Endodermal cell (in vitro differentiated cells): ENCODE measurements around the gene TRMT44. TPM values are rescaled to one million over a fixed set of nuclear protein-coding genes. Genes with fewer than 3 reads are reported as not detected.
"Not testable (repeated sequence)": the region's sequence is repeated elsewhere in the genome, so short reads cannot be mapped to it uniquely, and the experiment has no call there.

Experiments used
- DNase-seq: peaks from one replicate; pipeline ENCODE4 v3.0.0-alpha.2; 2017
- H3K27ac ChIP-seq: 2 replicates; pipeline ENCODE4 v1.5.1; 2013; ENCODE audit warnings: mild to moderate bottlenecking, low read depth, low read length, moderate library complexity
- H3K27me3 ChIP-seq: 2 replicates; pipeline ENCODE4 v1.6.1; 2013; ENCODE audit warnings: mild to moderate bottlenecking, low read length, moderate library complexity; ENCODE audit not compliant: insufficient read depth, control insufficient read depth, poor library complexity, severe bottlenecking
- H3K36me3 ChIP-seq: 2 replicates; pipeline ENCODE4 v1.7.0; 2013; ENCODE audit warnings: mild to moderate bottlenecking, low read length, moderate library complexity; ENCODE audit not compliant: control insufficient read depth, insufficient read depth
- H3K4me1 ChIP-seq: one replicate; pipeline ENCODE4 v1.7.0; 2013; ENCODE audit warnings: low read length; ENCODE audit not compliant: control insufficient read depth, insufficient read depth
- H3K4me3 ChIP-seq: 2 replicates; pipeline ENCODE4 v1.5.1; 2013; ENCODE audit warnings: mild to moderate bottlenecking, low read length, moderate library complexity
- H3K9ac ChIP-seq: 2 replicates; pipeline ENCODE4 v1.6.1; 2013; ENCODE audit warnings: mild to moderate bottlenecking, low read length, moderate library complexity; ENCODE audit not compliant: poor library complexity, severe bottlenecking; ENCODE audit errors: extremely low read depth
- H3K9me3 ChIP-seq: 2 replicates; pipeline ENCODE4 v1.6.1; 2013; ENCODE audit warnings: mild to moderate bottlenecking, low read length, moderate library complexity; ENCODE audit not compliant: control insufficient read depth
- H3K27ac Mint-ChIP-seq: 2 replicates; pipeline ENCODE4 v1.8.0; 2020; ENCODE audit warnings: mixed read lengths
- H3K27me3 Mint-ChIP-seq: 2 replicates; pipeline ENCODE4 v1.8.0; 2021; ENCODE audit warnings: mild to moderate bottlenecking, mixed read lengths; ENCODE audit not compliant: insufficient read depth
- H3K36me3 Mint-ChIP-seq: 2 replicates; pipeline ENCODE4 v1.8.0; 2020; ENCODE audit warnings: low read depth, mixed read lengths
- H3K4me1 Mint-ChIP-seq: 2 replicates; pipeline ENCODE4 v1.8.0; 2020; ENCODE audit warnings: mixed read lengths
- H3K4me3 Mint-ChIP-seq: 2 replicates; pipeline ENCODE4 v1.8.0; 2020; ENCODE audit warnings: mild to moderate bottlenecking, moderate library complexity, mixed read lengths
- H3K9me3 Mint-ChIP-seq: 2 replicates; pipeline ENCODE4 v1.8.0; 2020; ENCODE audit warnings: mild to moderate bottlenecking, mixed read lengths
- CTCF ChIP-seq: fragments of 200-600 bp; sonication (generic); conservative IDR thresholded peaks from 2 replicates; pipeline ENCODE4 v1.5.0; 2021; ENCODE audit warnings: antibody characterized with exemption, mild to moderate bottlenecking
- WGBS, 2 experiments: methylation state at CpG; one replicate each; pipeline versions ENCODE4 v1.1.5 to v1.1.7; 2013; ENCODE audit warnings: missing lambda C conversion rate in 2 of 2, mixed read lengths in 1 of 2; ENCODE audit not compliant: insufficient coverage in 1 of 2, insufficient read length in 1 of 2; 5-methylcytosine and 5-hydroxymethylcytosine counted together
- total RNA-seq, 2 donors: library from RNA; stranded (reverse); fragmentation: NEBNext Ultra II Directional in 1 of 2; extraction: Animal tissue kit (Norgen Biotek cat#: 25700) in 1 of 2; gene quantifications; 2 replicates in 1 of 2; 3 replicates in 1 of 2; pipeline ENCODE4 v1.2.1, GENCODE V29; 2021

The TRMT44 gene
- total RNA-seq, 2 donors from 2014 or later = 45.9 to 114 TPM

- Histone ChIP-seq H3K27me3 (no peaks in the 10 kb centered on the region), H3K36me3 (peaks cover 69% of the 10 kb centered on the region), H3K9ac (no peak overlapping the region), H3K27ac (no peak overlapping the region), H3K4me1 (no peaks in the 10 kb centered on the region), H3K4me3 (no peak overlapping the region), H3K9me3 (no peaks in the 10 kb centered on the region)
- no peak for DNase-seq
- TF ChIP-seq CTCF = no peak
- H3K4me1 Mint-ChIP-seq = peaks cover 5% of the 10 kb centered on the region
- no peaks in the 10 kb centered on the region for H3K9me3 Mint-ChIP-seq
- H3K27me3 Mint-ChIP-seq = no peaks in the 10 kb centered on the region
- no peak overlapping the region for H3K4me3 Mint-ChIP-seq
- peaks cover 41% of the 10 kb centered on the region for H3K36me3 Mint-ChIP-seq
- H3K27ac Mint-ChIP-seq = no peak overlapping the region
- 88 to 97% methylated on average over 7 to 11 of the region's 11 CpGs for WGBS, 2 experiments
Observed at GRCh38 chr4:8417071-8417614, 23.4 kb upstream of the TRMT44 start.

GRCh38 chr4:8419222-8420041 is 21.1 kb upstream of the TRMT44 start:
- no peak overlapping the region for H3K9ac ChIP-seq
- no peaks in the 10 kb centered on the region for H3K9me3 Mint-ChIP-seq
- 95% methylated on average over 10 to 12 of the region's 12 CpGs for WGBS, 2 experiments
- no peak overlapping the region for H3K4me3 Mint-ChIP-seq
- no peak overlapping the region for H3K4me3 ChIP-seq
- peaks cover 56% of the 10 kb centered on the region for H3K36me3 ChIP-seq
- no peaks in the 10 kb centered on the region for H3K27me3 ChIP-seq
- no peaks in the 10 kb centered on the region for H3K27me3 Mint-ChIP-seq
- H3K9me3 ChIP-seq = no peaks in the 10 kb centered on the region
- no peaks in the 10 kb centered on the region for H3K4me1 ChIP-seq
- peaks cover 8% of the 10 kb centered on the region for H3K4me1 Mint-ChIP-seq
- peaks cover 33% of the 10 kb centered on the region for H3K36me3 Mint-ChIP-seq
- no peak overlapping the region for H3K27ac Mint-ChIP-seq
- no peak overlapping the region for H3K27ac ChIP-seq
- no peak for DNase-seq
- no peak for TF ChIP-seq CTCF

GRCh38 chr4:8420151-8420550 is 20.4 kb upstream of the TRMT44 start:
- Mint-ChIP-seq H3K4me1 (peaks cover 10% of the 10 kb centered on the region), H3K36me3 (peaks cover 34% of the 10 kb centered on the region)
- not testable (repeated sequence) for H3K27ac Mint-ChIP-seq, H3K9me3 ChIP-seq, H3K27me3 Mint-ChIP-seq, H3K4me3 Mint-ChIP-seq, H3K27me3 ChIP-seq, DNase-seq, H3K9ac ChIP-seq, H3K4me1 ChIP-seq, H3K9me3 Mint-ChIP-seq, H3K27ac ChIP-seq, H3K4me3 ChIP-seq
- peaks cover 51% of the 10 kb centered on the region for H3K36me3 ChIP-seq
